ENCODE data around the gene EHD4.

EHD4 gene

DNA sequence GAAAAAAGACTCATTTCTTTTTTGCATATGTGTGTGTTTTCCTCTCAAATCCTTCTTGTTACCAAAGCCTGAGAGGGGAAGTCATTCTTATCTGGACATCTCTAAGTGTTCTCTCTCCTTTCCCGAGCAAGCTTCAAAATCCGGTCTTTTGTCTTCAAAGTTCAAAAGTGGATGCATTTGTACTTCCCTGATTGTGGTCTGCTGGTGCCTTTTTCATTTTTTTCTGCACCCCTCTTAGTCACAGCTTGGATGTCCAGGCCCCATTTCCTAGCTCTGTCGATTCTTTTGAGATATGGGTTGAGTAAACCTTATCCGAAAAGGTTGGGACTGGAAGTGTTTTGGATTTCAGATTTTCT, 34.8 kb downstream of the EHD4 start:
- FAIRE-seq (no peak), DNase-seq (ENCODE audit: low spot score) (no peak)

DNA sequence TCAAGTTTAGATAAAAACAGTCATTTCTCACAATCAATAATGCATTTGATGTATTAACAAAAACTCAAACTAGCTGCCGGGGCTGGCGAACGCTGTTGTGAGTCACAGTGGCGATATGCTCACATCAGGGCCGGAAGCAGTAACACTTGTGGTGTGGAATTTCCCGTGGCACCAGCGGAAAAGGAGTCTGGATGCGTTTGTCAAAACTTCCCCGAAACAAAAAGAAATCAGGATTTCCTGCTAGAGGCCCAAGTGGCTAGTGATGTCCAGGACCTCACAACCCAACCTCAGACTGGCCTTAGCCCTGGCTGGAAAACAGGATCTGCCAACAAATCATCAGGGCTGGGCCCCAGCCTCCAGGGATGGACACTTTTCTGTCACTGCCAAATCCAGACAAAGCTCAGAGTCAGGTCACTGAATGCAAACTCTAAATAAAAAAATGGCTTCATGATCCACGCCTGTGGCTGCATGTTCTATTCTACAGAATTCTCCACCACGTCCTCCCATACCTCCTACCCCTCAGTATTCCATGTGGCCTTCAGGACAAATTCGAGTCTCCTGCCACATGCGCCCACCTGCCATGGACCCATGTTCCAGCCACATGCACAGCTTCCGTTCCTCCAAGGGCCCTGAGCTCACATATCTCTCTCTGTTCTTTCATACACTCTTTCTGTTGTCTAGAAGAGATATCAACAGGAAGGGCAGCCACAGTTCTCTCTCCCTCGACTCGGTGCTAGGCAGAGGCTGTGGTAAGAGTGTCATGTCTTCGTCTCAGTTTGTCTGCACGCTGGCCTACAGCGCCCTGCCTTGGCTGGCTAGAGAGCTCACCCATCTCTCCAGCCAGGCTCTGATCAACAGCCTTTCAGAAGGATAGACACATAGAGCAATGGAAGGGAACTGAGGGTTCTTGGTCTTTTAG, 35.4 kb downstream of the EHD4 start:
- FAIRE-seq = no peak
- DNase-seq (ENCODE audit: low spot score) = no peak

DNA sequence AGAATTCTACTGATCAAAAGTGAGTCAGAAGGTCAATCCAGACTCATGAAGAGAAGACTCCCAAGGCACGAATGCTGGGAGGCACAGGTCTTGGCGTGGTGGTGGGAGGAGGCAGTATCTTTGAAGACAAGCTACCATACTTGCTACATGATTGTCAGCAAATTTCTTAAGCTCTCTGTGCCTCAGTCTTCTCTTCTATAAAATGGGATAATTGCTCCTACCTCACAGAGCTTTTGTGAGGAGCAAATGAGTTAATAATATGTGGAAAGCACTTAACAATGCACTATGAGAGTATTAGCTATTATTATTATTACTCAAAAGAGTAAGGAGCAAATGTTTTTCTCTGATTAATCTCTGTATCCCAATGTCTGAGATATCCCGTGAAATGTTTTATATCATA, 36.2 kb downstream of the EHD4 start:
- DNase-seq (ENCODE audit: low spot score) (no peak), FAIRE-seq (no peak)

DNA sequence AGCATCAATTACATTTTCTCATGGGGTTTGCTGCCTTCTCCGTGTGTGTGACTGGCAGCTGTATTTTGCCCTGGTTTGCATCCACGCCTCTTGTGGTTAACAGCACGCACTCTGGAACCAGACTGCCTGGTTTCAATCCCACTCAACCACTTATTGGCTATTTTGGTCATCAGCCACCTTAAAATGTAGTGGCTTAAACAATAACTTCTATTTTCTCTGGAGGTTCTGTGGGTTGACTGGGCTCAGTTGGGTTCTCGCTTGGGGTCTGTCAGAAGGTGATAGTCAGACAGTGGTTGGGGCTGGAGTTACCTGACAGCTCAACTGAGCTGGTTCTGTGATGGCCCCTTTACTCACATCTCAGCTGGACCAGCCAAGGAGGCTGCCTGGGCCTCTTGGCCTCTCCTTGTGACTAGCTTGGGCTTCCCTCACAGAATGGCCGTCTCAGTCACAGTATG, 36.8 kb downstream of the EHD4 start:
- no peak for FAIRE-seq
- no peak for DNase-seq (ENCODE audit: low spot score)

DNA sequence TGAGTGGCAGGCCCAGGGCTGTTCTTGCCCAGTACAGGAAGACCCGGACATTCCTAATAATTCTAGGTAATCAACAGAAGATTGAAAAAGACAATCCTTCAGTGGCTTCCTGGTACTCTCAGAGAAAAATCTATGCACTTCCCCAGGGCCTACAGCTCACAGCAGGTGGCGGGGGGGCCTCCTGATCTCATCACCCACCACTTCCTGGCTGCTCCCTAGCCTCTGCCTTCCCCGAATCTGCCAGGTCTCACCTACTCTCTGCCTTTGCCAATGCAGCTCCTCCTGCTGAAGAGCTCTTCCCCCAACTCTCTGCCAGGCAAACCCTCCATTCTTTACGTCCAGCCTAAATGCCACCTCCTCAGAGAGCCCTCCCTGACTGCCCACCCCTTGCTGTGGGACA, 37.5 kb downstream of the EHD4 start:
- peak; percentile 80 for DNase-seq (ENCODE audit: low spot score)
- no peak for FAIRE-seq

DNA sequence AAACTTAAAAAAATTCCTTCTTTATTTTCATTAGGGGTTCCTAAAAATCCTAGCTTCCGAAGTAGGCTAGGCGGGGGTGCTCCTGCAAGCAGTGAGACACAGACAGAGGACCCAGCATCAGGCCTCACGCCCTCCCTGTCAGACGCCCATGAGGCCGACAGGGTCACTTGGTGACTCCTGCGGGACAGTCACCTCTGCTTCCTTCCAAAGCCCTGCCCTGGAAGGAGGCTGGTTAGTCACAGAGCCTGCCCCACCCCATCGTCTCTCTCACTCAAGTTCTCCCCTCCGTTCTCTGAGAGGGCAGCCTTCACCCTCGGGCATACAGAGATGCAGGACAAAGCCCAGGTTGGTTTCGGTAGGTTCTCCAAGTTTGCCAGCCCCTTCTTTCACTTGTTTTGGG, 38.6 kb downstream of the EHD4 start:
- FAIRE-seq (no peak), DNase-seq (ENCODE audit: low spot score) (peak; percentile 31)

DNA sequence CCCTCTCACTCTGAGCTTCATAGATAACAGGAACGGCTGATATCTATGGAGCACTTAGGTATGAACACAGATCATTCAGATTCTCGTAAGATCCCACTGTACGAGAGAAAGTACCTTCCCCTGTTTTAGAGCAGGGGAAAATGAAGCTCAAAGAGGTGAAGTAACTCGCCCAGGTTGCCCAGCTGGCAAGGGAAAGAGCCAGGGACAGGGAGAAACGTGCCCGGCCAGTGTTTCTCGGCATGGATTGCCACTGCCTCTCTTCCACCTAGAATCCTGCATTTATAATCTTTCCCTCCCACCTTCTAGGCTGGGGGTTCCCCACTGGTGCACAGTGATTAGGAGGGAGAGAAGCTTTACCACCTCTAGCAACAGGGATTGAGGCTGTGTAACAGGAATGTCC, 39.0 kb downstream of the EHD4 start:
- FAIRE-seq (no peak), DNase-seq (ENCODE audit: low spot score) (no peak)

DNA sequence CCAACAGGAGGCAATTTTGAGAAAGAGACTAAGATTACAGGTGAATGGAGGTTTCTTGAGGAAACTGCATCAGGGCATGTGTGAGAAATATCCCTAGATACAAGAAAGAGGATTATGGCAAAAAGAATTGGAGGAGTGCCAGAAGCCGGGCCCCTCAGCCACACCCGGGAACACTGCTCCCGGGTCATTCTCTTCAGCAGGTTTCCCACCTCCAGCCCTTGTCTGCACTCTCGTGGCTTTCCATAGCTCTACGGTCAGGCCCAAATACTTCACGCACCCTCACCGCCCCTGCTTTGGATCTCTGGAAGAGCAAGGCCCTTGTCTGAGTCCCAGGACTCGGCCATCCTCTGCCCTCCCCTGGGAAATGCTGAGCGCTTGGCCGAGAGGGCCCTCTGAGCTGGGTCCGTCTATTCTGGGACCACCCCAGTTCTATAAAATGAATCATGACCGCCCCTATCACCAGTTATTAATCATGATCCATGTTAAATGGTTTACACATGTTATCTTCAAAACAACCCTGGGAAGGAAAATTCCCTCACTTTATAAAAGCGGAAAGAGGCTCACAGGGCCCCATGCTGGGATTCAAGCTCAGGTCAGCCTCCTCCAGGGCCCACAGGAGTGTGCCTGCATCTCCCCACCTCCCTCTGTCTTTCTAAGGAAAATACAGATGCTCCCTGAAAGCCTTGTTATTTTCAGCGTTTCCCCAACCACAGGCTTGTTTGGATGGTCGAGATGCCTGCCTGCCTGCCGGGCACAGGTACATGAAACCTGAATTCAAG, 39.7 kb downstream of the EHD4 start:
- FAIRE-seq (no peak), DNase-seq (ENCODE audit: low spot score) (no peak)

DNA sequence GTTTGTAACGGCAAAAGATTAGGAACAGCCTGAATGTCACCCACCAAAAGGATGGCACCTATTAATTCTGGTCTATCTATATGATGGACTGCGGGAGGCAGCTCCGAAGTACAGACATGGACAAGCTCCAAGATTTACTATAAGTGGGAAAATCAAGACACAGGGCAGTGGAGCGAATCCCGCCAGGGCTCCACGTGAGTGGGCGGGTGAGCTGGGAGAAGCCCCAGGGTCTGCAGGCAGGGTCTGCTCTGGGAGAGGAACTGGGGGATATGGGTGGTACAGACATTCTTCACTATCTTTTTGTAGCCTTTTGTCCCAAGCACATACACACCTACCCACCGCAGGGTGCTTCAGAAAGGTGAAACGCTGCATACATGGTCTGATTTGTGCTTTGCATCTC, 40.3 kb downstream of the EHD4 start:
- no peak for FAIRE-seq
- DNase-seq (ENCODE audit: low spot score) = no peak

DNA sequence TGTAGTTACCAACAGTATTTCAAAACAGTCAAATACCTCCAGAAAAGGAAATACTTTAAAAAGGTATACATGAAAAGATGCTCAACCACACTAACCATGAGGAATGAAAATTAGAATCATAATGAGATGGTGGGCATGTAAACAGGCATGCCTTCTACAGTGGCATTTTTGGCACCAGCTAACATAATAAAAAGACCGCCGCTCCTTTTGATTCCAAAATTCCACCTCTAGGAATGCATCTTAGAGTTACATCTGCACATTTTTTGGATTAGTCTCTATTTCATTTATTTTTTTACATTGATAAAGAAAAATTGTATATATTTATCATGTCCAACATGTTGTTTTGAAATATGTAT, 41.5 kb downstream of the EHD4 start:
- DNase-seq (ENCODE audit: low spot score) = no peak
- no peak for FAIRE-seq

DNA sequence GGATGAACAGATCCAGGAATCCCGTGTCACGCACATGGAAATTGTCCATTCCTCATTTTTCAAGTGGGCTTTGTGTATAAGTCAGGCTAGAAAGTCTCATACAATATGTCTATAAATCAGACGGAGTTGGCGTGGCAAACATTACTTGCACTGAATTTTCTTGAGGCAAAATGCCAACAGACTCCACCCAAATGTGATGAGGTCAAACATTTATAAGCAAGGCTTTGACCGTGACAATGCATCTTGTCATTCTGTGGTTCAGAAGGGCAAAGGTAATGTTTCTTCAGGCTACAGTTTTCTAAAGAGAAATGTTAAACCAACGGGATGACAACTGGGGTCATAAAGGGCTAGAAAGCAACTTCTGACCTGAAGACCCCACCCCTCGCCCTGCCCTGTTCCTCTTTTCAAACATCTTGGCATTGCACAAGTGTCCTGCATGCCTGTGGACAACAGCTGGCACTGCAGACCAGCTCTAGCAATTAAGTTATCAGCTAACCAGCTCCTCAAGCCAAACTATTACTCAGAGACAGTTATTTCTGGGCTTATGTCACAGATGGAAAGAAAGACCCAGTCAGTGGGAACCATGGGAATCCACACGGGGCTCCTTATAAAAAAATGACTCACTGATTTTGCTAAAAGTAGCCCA, 42.0 kb downstream of the EHD4 start:
- FAIRE-seq (no peak), DNase-seq (ENCODE audit: low spot score) (peak; percentile 87)

DNA sequence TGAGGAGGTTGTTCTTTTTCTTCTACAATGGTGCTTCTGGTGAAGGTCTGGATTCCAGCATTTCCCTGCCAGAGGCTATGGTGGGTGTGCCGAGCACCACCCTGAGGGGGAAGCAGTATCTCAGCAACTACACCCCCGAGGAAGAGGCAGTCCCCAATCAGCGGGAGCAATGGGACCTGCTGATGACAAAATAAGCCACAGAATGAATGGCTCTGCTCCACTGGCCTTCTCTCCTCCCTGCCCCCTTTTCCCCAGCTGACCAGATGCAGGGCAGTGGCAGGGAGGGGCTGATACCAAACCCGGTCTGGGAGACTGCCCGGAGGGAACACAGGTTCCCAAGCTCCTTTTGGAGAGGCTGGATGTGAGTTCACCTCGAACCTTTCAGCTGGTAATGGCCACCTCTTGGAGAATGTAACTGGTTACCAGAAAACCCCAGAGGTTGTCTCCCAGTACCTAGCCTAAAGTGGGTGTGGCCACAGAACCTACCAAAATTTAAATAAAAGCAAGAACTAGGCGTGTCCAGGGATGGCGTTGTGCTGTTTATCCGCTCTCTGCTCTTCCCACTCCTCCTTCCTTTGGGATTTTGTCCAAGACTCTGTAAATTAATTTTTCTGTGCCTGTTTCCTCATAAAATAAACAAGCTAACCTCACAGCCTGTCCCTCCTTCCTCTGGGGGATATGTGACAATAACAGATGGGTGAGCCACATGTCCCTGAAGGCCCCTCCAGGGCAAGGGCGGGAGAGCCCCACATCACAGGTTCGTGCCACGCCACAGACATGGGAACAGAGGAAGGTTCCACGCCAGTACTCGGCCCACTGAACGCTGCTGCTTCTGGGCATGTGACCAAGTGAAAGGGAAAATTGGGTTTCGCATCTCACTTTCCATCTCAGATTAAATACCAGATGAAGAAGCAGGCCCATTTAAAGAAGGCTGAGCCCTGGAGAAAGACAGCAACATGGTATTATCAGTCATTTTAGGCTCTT, 43.4 kb downstream of the EHD4 start:
- DNase-seq (ENCODE audit: low spot score) (no peak), FAIRE-seq (no peak)

DNA sequence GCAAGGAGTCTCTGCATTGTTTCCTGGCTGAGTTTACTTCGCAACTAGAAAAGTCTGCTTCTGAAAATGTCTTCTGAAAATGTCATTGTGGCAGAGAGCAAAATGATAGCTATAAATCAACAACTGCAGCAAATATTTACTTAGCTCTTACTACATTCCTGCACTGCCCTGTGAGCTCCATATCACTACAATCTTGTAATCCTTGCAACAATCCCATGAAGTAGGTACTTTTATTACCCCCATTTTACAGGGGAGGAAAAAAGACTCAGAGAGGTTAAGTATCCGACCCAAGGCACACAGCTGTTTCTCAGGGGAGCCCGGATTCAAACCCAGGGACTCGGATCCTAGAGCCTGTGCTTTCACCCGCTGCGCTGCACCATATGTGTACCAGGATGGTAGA, 44.3 kb downstream of the EHD4 start:
- FAIRE-seq (no peak), DNase-seq (ENCODE audit: low spot score) (no peak)

DNA sequence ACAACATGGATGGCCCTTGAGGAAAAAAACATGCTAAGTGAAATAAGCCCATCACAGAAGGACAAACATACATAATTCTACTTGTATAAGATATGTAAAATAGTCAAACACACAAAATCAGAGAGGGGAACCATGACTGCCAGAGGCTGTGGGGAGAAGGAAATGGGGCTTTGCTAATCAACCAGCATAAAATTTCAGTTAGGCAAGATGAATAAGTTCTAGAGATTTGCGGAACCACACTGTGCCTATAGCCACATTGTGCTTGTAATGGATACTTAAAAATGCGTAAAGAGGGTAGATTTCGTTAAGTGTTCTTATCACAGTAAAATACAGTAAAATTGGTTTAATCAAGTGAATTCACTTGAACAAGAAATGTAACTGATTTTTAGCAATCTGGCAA, 44.8 kb downstream of the EHD4 start:
- no peak for FAIRE-seq
- no peak for DNase-seq (ENCODE audit: low spot score)

DNA sequence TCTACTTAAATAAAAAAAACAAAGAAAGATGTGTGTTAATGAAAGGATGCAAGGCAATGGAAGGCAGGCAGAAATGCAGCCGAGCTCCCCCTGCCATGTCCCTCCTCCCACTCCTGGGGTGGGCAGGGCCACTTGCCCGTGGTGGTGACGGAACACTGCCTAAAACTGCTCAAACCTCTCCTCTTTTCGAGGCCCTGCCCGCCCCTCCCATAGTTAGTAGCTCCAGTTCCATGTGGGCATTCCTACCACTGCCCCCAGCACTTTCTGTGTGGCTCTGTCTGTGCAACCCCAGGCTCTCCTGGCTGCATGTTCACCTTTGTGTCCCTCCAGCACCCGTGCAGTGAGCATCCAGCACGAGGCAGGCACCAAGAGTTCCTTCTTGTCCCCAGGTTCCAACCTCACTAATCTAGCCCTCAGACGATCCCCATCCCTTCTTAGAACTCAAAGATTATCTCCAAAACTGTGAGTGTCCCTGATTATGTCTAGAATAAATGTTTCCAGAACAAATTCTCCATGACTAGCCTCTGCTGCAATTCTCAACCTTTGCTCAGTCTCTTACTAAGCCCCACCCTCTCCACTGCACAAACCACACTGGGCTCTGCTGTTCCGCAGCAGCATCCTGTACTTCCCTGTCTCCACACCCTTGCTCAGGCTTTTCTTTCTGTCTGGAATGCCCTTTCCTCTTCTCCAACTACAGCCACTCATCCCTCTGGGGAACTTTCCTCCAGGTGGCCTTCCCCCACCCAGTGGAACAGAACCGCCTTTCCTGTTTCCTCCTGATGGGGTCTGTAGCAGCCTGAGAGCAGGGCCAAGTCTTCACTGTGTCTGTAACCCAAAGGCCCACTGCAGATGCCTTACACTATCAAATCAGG, 45.9 kb downstream of the EHD4 start:
- no peak for FAIRE-seq
- DNase-seq (ENCODE audit: low spot score) = no peak

DNA sequence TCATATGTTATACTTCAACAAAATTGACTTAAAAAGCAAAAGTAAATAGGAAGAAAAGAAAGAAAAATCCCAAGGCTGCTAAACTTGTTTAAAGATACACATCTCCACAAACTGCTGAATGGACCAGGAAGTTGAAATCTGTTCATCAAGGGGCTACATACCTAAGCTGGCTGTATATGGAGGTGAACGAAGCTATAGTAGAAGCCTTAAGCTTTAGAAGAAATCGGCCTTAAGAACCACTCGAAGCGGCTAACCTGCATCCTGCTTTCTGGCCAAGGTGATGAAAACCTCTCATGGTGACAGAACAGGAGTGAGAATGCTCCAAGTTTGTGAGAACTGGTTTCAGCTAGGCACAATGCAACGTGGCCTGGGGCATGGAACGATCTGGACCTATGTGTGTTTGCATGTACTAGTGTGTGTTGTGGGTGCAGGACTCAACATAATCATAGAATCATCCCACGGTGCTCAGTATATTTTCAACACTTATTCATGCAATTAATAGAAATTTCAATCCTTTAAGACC, 47.2 kb downstream of the EHD4 start:
- no peak for DNase-seq (ENCODE audit: low spot score)
- FAIRE-seq = no peak

DNA sequence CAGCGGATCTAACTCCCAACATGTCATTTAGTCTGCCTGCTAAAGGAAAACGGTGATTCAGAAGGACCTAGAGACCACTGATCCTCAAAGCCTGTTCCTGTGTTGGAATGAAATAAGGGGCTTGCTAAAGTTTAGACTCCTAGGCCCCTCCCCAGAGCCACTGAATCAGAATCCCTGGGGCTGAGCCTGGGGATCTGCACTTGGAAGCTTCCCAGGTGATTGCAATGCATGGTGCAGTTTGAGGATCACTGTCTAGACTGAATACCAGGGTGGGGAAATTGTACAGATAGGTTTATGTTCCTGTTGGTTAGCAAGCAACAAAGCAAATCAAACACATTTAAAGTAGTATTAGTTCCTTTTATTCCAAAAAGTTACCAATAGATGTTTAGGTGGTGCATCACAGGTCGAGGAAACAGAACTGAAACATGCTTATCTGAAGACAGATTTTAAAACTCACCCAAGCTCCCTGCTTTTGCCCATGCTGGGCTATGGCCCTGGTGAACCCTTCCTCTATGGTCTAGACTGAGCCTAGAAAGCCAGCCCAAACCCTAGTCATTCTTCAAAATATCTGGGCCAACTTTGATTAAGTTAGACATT, 48.9 kb downstream of the EHD4 start:
- no peak for FAIRE-seq
- DNase-seq (ENCODE audit: low spot score) = no peak

DNA sequence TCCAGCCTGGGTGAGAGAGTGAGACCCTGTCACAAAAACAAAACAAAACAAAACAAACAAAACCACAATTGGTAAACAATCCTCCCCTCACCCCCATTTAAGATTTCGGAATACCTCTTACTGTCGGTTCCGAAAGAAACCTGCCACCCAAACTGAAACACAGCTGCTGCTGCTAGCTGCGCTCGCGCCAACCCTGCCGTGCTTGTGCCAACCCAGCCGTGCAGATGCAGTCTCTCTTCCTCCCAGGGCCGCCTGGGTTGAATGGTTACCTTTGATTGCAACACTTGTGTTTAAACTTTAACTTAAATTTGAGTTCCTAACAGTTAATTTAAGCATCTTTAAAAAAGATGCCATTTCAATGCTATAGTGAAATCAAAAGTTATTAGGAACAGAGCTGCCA, 50.0 kb downstream of the EHD4 start:
- no peak for DNase-seq (ENCODE audit: low spot score)

DNA sequence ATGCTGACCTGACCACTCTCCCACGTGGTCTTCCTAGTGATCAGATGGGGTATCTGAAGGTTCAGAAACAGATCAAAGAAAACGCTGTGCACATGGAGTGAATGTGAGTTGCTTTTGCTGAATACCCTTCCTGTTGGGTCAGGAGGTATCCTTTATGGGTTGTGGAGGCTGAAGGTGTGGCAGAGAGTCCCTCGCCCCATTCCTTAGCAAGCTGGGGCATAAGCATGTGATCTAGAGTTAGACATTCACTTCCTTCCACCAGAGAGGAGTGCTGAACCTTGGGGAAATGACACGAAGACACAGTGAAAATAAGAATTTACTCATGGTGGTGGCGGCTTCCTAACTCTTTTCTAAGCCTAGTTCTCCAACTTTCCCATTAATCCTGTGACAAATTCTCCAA, 50.7 kb downstream of the EHD4 start:
- no peak for FAIRE-seq

More for the DNA sequence above, 50.0 kb downstream of the EHD4 start:
- no peak for FAIRE-seq

More for the DNA sequence above, 50.7 kb downstream of the EHD4 start:
- DNase-seq (ENCODE audit: low spot score) = no peak
